CD4-positive, alpha-beta T cell treated with Interleukin-6 for 4 hours (primary cell): ENCODE results near the gene DHRS13.
A peak's percentile ranks its signal among the peaks of the same experiment; 100 is the strongest.

Experiments used
- DNase-seq: peaks from one replicate; pipeline ENCODE4 v3.0.0-alpha.2; 2020; ENCODE audit warnings: mixed read lengths

DHRS13 gene, protein sequence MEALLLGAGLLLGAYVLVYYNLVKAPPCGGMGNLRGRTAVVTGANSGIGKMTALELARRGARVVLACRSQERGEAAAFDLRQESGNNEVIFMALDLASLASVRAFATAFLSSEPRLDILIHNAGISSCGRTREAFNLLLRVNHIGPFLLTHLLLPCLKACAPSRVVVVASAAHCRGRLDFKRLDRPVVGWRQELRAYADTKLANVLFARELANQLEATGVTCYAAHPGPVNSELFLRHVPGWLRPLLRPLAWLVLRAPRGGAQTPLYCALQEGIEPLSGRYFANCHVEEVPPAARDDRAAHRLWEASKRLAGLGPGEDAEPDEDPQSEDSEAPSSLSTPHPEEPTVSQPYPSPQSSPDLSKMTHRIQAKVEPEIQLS

DNA sequence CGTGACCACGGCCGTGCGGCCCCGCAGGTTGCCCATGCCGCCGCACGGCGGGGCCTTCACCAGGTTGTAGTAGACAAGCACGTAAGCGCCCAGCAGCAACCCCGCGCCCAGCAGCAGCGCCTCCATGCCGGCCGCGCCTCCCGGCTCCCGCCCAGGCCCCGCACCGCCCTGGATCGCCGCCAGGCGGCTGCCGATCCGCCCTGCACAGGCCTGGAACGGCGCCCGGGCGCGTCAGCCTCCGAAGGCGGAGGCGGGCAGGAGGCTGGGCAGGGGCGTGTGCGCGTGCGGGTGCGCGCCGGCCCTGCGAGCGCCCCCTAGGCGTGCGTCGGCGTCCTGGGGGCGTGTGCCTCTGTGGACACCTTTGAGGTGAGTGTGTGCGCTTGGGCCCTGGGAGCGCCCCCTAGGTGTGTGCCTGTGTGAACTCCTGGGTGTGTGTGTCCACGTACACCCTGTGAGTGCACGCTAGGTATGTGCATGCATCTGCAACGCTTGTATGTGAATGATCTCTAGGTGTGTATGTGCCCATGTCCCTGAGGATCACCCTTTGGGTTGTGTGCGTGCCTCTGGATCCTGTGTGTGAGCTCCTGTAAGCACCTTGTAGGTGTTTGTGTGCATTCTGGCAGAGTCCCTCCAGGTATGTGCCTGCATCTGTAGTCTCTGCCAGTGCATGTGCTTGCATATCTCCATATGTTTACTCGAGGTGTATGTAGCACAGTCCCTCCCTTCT is at the start of gene DHRS13:
TSS of gene DHRS13 (minus strand) at position 261 of the 727 bp plus-strand sequence. CDS start at position 126, 135 bp downstream.
- peak; percentile 96 for DNase-seq

DNA sequence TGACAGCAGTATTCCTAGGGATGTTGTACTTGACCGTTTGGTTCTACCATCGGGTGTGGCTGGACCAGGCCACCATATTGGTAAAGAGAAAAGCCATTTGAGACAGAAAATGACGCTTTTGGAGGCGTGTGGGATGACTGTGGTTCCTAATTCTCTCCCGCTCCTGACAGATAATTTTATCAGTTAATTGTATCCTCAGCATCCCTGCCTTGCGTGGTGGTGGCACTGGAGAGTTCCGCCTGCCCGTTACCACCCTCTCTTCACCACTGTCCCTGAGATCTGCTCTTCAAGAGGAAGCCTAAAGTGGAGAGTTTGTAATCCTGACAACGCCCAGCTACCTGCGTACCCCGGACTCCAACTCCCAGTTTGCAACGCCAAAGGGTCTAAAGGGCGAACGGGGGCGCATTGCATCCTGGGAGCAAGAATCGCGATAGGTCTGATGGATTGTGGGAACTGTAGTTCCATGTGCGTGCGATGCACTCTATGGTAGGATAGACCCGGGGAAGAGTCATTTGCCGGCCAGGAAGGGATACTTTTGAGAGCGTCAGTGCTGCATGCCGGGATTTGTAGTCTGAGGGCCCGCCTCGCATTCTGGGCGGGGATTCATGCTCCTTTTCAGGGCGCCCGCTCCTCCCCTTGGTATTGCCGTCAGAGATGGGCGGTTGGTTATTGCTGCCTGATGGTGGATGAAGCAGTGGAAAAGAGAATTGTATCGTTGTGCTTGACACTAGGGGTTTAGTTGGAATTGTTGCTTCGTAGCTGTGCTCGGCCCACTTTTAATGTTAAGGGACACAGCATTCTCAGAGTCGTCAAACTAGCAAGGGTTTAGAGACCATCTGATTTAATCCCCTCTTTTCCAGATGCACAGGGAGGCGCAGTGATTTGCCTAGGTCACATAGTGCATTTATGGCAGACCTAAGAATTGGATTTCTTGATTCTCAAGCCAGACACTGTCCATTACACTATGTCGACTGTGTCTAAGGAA is 49.4 kb upstream of the DHRS13 start:
- peak; percentile 96 for DNase-seq

DNA sequence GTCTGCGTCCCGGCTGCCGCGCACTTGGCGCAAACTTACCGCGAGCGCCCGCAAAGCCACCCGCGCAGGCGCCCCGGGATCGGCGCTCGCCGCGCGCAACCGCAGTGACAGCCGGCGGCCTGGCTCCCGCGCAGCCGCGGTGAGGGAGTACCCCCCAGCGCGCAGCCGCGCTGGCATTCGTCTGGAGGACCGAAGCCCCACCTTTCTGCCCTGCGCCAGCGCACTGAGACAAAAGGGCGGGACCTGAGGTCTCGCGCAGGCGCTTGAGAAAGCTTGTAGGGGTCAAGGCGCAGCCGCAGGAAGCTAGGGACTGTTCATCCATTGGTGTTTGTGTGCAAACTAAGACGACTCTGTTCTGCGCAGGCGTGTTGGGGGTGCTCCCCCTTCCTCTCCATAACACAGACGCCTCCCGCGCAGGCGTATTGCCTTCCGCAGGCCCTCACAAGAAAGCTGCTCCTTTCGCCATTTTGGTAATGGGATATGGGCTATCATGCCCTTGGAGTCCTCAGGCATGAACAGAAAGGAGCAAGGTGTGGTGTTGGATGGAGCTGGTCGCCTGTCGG is 48.6 kb upstream of the DHRS13 start, which contains the start of gene PHF12:
TSS of gene PHF12 (minus strand) at position 91 of the 563 bp plus-strand sequence. CDS start 558 bp downstream, outside the sequence.
- DNase-seq: peak; percentile 100

DNA sequence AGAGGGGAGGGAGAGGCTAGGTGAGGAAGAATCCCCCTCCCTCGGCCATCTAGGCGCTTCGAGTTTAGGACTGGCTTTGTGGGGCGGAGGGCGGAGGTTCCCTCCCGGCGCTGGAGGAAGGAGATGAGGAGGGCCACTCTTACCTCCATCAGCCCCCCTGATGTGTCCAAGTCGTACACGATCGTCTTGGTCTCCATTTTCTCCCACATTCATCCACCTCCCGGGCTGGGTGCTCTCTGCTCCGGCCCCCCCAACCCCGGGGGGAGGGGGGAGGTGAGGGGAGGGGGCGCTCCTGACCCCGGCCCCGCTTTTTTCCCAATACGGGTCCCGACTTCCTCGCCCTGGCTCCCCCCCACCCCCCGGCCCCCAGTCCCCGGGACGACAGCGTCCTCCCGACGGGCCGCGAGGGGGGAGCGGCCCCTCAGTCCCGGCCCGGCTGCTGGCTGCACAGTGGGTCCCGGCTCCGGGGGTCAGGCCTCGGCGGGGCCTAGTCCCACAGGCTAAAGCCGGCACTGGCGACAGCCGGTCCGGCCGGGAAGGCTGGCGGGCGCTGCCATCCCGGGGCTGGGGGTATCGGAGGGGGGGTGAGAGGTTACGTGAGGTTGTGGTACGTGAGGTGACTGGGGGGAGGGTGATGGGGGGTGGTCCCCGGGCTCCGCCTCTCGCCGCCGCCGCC is 48.0 kb upstream of the DHRS13 start:
- no peak for DNase-seq

DNA sequence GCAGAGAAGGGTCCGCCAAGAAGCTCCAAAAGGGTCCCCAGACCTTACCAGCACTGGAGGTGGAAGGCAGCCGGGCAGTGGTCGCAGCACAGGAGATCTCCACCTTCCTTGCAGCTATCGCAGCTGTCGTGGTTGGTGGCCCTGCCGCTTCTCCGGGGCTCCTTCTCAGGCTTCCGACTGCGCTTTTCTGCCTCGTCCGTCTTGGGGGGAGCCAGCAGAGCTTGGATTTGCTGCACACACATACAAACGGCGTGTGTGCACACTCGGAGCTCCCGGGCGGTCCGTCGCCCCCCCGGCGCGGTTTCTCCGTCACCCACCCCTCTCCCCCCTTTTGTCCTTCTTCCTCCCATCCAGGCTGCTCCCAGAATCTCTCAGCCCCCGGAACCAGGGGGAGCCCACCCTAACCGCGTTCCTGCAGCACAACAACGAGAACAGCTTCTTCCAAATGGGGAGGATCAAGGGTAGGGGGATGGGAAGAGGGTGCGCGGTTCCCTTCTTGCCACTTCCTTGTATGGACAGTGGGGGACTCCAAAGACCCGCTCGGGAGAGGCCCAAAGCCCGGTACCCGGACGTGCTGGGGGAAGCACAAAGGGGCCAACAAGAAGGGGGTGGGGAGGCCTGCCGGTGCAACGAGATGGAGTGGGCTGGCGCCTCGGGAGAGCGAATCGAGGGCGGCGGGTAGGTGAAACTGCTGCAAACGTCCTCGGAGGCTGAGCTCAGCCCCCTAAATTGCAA is 47.3 kb upstream of the DHRS13 start:
- DNase-seq: peak; percentile 55

DNA sequence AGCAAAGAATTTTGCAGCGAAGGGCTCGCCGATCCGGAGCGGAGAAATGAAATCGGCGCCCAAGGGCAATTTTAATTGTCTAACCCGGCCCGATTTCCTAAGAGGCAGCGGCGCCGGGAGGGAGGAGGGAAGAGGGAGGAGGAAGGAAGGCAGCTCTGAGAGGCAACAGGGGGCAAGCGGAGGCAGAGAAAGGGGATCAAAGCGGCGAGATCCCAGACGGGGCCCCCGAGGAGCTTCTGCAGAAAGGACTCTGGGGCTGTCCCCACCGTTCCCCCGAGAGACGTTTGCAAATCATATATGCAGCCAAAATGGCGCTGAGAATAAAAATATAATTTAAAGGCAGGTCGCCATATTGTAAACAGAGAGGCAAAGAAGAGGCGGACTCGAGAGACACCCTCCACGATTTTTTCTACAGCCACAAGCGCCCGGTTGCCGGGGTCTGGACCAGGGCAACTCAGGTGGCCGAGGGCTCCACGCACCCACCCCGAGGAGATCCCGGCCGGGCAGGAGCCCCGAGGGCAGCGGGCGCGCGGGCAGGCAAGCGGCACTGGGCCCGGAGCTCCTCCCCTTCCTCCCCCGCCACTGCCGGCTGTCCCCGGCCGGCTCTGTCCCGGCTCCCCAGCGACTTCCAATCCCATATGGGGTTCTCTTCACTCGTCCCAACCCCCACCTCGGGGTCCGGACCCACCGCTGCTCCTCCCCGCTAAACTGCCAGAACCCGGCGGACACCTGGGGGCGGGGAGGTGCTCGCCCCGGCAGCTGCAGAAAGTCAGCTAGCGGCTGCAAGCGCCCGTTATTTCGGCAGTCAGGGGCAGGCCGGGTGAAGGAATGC is 46.5 kb upstream of the DHRS13 start:
- peak; percentile 55 for DNase-seq

DNA sequence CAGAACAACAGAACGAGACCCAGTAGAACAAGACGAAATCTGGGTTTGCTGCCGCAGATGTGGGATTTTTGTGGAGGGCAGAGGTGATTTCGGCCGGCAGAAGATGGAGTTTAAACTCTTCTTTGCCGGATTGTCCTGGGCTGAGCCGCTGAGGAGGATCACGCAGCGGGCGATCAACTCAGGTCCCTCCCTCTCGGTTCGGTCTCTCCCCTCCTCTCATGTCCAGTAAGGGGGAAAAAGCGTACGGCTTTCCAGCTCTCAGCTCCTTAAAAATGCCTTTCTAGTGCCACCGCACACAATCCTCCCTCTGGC is 46.0 kb upstream of the DHRS13 start:
- no peak for DNase-seq

DNA sequence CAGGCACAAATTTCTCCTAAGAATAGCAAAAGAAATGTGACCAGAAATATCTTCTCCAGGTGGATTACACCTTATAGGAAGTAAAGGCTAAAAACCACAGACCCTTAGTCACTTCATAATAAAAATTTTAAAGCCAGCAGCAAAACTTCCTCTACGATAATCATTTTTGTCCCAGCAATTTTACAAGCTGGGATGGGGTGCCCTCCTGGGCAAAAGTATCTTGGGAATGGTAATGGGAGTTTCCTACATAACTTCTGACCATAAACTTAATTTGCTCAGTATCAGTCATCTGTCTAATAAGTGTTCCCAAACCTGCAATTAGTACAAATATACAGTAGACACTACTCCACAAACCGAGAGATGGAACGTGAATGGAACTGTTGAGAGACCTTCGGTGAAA is 45.5 kb upstream of the DHRS13 start:
- DNase-seq: no peak

DNA sequence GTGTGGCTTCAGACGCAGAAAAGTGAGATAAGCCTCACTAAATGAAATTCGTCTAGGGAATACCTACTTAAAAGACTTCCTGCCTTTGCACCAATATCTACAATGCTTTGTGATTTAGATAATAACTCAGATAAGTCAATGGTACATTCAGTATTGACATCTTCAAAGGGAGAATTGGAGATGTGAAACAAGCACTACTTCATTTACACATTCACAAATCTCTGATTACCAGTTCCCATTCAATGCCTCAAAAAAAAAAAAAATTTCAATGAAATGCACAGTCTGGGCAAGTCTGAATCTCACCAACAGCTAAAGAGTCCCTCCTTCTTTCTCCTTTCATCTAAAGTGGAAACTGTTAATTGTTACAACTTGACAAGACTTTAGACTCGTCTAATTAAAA is 44.8 kb upstream of the DHRS13 start:
- DNase-seq: no peak

DNA sequence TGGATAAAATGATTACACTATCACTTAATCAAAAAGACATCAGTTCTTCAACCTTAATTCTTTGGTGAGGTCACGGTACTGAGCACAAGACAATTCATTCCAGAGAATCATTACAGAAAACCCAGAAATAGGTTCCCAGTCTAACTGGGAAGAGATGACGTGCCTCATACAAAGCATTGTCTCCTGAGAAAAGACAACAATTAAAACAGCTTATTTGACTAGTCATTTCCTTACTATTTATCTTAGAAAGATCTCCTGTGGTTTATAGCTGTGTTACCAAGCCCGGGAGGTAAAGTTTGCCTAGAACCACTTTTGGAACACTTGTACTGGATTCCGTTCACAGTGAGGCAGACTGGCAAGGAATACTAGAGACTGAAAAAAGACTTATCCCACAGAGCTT is 43.4 kb upstream of the DHRS13 start:
- DNase-seq: no peak

DNA sequence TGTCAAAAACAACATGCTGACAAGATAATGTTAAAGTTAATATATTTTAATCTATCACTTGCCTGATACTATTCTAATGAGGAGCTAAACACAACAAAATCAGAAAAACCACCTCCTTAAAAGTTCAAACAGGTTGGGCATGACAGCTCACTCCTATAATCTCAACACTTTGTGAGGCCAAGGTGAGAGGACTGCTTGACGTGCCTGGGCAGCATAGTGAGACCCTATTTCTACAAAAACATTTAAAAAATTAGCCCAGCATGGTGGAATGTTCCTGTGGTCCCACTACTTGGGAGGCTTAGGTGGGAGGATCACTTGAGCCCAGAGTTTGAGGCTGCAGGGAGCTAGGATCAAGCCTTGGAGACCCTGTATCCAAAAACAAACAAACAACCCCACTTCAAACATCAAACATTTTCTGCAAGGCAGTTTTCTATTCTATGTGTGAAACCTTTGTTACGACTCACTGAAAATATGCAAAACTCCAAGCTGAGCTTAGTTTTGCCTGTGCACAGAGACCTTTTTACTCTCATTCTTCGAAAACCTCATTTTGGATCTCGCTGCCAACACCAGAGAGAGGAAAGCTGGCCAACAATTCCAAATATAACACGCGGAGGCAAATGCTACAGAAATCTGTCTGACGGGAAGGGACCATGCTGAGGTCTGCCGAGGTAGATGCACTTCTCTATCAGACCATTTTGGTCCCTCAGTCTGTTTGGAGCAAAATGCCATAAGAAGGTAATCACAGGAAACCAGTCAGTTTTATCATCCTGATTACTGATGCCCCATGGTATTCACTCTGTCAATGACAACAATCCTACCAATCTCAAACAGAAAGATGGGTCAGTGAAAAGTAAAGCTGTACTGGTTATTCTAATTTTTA is 42.2 kb upstream of the DHRS13 start:
- DNase-seq: no peak

DNA sequence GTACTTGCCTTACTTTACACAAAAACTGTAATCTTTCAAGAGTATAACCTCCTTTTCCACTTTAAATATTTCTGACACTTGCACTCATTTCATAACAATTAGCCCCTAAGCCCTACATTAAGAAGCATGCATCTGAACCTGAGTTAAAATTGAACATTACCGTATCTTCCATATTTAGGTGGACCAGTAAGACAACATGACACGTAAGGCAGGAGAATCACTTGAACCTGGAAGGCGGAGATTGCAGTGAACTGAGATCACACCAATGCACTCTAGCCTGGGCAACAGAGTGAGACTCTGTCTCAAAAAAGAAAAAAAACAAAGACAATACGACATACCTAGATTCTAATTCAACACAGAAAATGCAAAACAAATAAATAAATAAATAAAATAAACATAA is 41.5 kb upstream of the DHRS13 start:
- no peak for DNase-seq

DNA sequence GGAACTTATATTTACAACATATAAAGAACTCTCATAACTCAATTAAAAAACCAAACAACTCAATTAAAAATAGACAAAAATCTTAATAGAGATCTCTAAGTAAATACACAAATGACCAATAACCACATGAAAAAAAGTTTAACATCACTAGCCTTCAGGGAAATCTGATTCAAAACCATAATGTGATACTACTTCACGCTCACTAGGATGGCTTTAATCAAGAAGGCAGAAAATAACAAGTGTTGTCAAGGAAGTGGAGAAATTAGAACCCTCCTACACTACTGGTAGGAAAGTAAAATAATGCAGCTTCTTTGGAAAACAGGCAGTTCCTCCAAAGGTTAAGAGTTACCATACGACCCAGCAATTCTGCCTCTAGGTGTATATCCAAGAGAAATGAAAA is 40.0 kb upstream of the DHRS13 start:
- no peak for DNase-seq

DNA sequence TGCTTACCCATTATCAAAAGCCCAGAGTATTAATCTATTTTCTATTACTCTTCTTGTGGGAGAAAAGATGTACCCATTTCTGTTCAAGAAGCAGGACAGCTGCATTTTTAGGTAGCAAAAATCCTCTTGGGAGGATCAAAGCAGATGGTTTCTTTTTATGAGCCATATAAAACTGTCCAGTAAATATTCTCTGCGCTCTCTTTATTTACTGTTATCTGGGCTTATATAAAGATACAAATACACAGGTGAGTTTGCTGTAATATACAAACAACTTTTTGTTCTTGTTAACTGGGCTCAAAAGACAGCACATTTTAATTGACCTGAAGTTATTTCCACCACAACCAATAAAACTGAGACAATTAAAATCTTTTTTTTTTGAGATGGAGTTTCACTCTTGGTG is 38.4 kb upstream of the DHRS13 start:
- DNase-seq: no peak

DNA sequence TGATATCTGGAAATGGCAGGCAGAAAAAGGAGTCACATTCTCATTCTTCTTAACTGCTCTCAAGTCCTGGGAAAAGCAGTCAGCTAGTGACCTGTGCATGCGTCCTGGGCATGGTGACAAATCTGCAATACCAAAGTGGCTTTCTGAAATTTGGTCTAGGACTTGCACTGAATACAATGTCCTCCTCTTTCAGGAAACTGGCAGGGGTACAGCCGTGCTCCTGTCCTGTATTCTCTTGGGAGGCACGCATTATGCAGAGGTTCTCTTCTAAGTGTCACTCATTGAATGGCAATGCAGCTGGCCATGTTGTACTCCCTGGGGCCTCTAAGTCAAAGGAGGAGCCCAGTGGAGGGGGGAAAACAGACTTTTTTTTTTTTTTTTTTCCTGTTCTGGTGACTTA is 37.8 kb upstream of the DHRS13 start:
- no peak for DNase-seq

DNA sequence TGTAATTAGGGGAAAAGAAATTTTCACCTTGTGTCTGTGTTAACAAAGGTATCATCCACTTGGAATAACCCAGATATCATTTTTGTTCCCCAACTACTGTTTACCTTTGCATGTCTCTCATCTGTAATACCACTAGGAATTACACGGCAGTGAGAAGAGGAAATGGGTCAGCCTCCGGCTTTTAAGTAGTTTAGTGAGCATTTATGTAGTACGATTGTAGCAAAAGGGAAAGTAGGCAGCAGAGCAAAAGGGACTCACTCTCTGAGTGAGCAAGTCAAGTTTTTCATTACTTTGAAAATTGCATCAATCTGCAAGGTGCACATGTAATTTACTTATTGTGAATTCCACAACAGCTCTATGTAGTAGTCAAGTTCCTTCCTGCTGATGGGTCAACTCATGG is 37.3 kb upstream of the DHRS13 start:
- DNase-seq: peak; percentile 24

DNA sequence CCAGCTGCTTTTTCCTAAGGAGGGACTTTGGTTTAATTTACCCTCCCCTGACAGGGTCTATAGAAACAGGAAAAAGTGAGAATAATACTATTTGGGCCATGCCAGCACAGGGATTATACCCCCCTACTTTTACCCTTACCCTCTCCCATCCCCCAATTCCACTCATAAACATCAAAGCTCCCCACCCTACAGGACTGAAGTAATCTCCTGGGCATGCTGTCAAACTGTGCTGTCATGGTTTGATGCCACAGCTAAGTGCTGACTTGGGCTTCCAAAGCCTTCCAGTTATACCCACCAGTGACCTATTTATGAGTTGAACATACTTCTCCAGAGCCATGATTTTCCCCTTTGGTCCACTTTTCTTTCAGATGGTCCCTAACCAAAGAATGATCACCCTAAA is 35.7 kb upstream of the DHRS13 start:
- DNase-seq: no peak

DNA sequence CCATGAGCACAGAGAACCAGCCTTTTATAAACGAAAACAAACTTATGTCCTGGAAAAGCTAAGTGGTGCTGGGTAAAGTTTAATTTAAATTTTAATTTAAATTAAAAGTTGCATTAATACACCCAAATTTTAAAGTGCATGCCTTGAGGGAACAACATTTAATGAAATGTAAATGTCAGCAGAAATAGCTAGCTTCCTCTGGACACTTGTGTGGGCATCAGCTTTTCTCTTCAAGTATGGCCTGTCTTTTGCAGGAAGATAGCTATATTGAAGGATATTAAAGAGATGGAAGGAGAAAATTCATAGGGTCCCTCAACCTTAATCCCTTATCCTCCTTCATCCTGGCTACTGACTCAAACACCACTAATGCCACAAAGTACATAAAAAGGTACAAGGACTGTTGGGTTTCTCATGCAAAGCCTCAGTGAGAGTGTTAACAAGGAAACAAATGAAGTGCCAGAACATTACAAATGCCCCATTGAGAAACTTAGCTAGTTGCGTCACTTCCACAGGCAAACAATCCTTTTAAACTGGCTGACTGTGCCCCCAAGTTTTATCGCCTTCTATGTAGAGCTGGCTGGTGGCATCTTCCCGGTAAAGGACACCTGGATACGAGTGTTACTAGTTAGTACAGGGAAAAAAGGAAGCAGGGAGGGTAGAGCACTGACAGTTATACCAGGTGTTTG is 34.3 kb upstream of the DHRS13 start:
- no peak for DNase-seq
